Loucy (cell line): Measurements from ENCODE around the gene FAP.

Source experiments
- EZH2phosphoT487 ChIP-seq: fragments of 200-600 bp; IDR thresholded peaks from 2 replicates; pipeline ENCODE4 v1.6.1; 2018; ENCODE audit warnings: antibody characterized with exemption, mild to moderate bottlenecking, moderate library complexity, borderline replicate concordance
- TF ChIP-seq, protein P1 (sequence below): fragments of 200-600 bp; sonication (generic); conservative IDR thresholded peaks from 2 replicates; pipeline ENCODE4 v1.5.1; 2014; ENCODE audit warnings: mild to moderate bottlenecking, antibody characterized with exemption, low read length

DNA sequence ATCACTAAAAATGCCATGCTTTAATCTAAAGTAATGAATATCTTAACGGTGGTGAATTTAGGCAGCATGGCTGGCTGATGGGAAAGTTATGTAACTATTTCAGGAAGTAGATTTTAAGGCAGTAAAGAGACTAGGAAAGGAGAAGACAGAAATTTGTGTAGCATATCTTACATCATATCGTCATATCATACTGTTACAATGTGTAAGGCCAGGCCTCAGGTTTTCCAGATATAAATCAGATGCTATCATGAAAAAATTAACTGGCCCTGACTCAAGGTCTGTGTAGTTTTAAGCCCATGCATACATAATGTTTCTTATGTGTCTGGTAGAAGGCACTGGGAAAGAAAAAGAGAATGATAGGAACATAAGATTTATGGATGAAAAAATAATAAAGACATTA, 8.9 kb upstream of the FAP start:
- TF ChIP-seq, protein P1, sequence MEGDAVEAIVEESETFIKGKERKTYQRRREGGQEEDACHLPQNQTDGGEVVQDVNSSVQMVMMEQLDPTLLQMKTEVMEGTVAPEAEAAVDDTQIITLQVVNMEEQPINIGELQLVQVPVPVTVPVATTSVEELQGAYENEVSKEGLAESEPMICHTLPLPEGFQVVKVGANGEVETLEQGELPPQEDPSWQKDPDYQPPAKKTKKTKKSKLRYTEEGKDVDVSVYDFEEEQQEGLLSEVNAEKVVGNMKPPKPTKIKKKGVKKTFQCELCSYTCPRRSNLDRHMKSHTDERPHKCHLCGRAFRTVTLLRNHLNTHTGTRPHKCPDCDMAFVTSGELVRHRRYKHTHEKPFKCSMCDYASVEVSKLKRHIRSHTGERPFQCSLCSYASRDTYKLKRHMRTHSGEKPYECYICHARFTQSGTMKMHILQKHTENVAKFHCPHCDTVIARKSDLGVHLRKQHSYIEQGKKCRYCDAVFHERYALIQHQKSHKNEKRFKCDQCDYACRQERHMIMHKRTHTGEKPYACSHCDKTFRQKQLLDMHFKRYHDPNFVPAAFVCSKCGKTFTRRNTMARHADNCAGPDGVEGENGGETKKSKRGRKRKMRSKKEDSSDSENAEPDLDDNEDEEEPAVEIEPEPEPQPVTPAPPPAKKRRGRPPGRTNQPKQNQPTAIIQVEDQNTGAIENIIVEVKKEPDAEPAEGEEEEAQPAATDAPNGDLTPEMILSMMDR, result no peak
- no peak for TF ChIP-seq EZH2phosphoT487
